Measurements from ENCODE around the gene SENP3.

DNA sequence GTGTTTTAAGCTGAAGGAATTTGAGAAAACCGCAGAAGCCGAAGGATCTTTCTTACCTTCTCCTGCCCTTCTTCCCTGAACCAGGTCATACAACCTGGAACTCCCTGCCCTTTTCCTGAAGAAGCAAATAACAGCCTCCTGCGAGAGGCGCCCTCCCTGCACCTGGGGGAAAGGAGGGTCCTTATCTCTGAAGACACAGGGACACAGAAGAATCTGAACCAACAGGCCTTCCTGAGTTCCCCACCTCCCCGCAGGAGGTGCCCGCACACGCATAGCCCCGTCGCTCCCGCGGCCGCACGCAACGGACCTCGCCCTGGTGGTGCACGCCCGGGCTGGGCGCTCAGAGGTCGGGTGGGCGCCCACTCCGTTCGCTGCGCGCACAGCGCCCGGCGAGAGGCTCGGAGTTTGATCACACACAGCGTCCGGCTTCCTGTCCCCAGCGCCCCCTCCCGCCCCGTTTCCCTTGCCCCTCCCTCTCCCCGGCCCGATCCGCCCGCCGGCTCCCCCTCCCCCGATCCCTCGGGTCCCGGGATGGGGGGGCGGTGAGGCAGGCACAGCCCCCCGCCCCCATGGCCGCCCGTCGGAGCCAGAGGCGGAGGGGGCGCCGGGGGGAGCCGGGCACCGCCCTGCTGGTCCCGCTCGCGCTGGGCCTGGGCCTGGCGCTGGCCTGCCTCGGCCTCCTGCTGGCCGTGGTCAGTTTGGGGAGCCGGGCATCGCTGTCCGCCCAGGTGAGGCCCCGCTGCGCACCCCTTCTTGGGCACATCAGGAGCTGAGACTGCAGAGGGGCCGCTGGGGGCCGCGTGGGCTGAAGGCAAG lies 12.9 kb upstream of the SENP3 start, which contains the start of gene TNFSF12:
- TF ChIP-seq, protein P1, sequence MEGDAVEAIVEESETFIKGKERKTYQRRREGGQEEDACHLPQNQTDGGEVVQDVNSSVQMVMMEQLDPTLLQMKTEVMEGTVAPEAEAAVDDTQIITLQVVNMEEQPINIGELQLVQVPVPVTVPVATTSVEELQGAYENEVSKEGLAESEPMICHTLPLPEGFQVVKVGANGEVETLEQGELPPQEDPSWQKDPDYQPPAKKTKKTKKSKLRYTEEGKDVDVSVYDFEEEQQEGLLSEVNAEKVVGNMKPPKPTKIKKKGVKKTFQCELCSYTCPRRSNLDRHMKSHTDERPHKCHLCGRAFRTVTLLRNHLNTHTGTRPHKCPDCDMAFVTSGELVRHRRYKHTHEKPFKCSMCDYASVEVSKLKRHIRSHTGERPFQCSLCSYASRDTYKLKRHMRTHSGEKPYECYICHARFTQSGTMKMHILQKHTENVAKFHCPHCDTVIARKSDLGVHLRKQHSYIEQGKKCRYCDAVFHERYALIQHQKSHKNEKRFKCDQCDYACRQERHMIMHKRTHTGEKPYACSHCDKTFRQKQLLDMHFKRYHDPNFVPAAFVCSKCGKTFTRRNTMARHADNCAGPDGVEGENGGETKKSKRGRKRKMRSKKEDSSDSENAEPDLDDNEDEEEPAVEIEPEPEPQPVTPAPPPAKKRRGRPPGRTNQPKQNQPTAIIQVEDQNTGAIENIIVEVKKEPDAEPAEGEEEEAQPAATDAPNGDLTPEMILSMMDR (IDR thresholded peaks at IDR 0.05) = no peak
- peak; percentile 20 for TF ChIP-seq EZH2 (IDR thresholded peaks at IDR 0.05)
- no peak for TF ChIP-seq EZH2phosphoT487 (IDR thresholded peaks at IDR 0.05)

All from neural progenitor cell (in vitro differentiated cells).